A673 (cell line): ENCODE measurements around the gene CFAP221. TPM values are rescaled to one million over a fixed set of nuclear protein-coding genes. Genes with fewer than 3 reads are reported as not detected.

ENCODE experiments used
- BruUV-seq: library from RNA; stranded (reverse); fragments of 400-500 nt; replicated peaks from 2 replicates; lab custom pipeline; 2021; lab: Mats Ljungman, UMichigan
- CTCF ChIA-PET: fragments of 300-600 bp; sonication (Branson Sonifier 250); formaldehyde crosslinking; loops from one replicate; lab custom pipeline; 2022; ENCODE audit warnings: antibody characterized with exemption; lab: Charles Lee
- POLR2A ChIA-PET: fragments of 300-600 bp; sonication (Branson Sonifier 250); formaldehyde crosslinking; loops from one replicate; lab custom pipeline; 2022; ENCODE audit warnings: antibody characterized with exemption; ENCODE audit not compliant: low non-redundant PET; lab: Charles Lee
- DNase-seq: peaks from one replicate; pipeline ENCODE4 v3.0.0-alpha.2; 2015; ENCODE audit warnings: low spot score
- H3K27ac ChIP-seq: fragments of 200-600 bp; sonication (generic); 2 replicates; pipeline ENCODE4 v1.5.1; 2016; ENCODE audit warnings: mixed run types, low read depth, mild to moderate bottlenecking, mixed read lengths, antibody characterized with exemption, low read length; ENCODE audit not compliant: poor library complexity, severe bottlenecking
- H3K27me3 ChIP-seq: fragments of 200-600 bp; sonication (generic); replicated peaks from 2 replicates; pipeline ENCODE4 v1.6.1; 2017; ENCODE audit warnings: mixed run types, low read depth, mild to moderate bottlenecking, mixed read lengths, antibody characterized with exemption, low read length; ENCODE audit not compliant: insufficient read depth, poor library complexity
- H3K36me3 ChIP-seq: fragments of 200-600 bp; sonication (generic); 2 replicates; pipeline ENCODE4 v1.6.1; 2016; ENCODE audit warnings: mixed run types, mild to moderate bottlenecking, mixed read lengths, antibody characterized with exemption, low read length; ENCODE audit not compliant: insufficient read depth, poor library complexity, severe bottlenecking
- H3K4me1 ChIP-seq: fragments of 200-600 bp; sonication (generic); 2 replicates; pipeline ENCODE4 v1.6.1; 2017; ENCODE audit warnings: mixed run types, mild to moderate bottlenecking, mixed read lengths, antibody characterized with exemption, low read length; ENCODE audit not compliant: insufficient read depth, poor library complexity, severe bottlenecking
- H3K4me3 ChIP-seq: fragments of 200-600 bp; sonication (generic); 2 replicates; pipeline ENCODE4 v1.5.1; 2016; ENCODE audit warnings: low read depth, mixed run types, mild to moderate bottlenecking, mixed read lengths, low read length; ENCODE audit not compliant: poor library complexity, severe bottlenecking
- H3K9me3 ChIP-seq: fragments of 200-600 bp; sonication (generic); 2 replicates; pipeline ENCODE4 v1.6.1; 2016; ENCODE audit warnings: mixed run types, low read depth, mild to moderate bottlenecking, mixed read lengths, antibody characterized with exemption, low read length; ENCODE audit not compliant: poor library complexity, severe bottlenecking
- EZH2 ChIP-seq: fragments of 200-600 bp; sonication (generic); IDR thresholded peaks from 2 replicates; pipeline ENCODE4 v1.6.1; 2017; ENCODE audit warnings: borderline replicate concordance, low read depth, mild to moderate bottlenecking, mixed read lengths, antibody characterized with exemption, low read length; ENCODE audit not compliant: poor library complexity, severe bottlenecking
- intact Hi-C: fragments of 100-400 bp; cut with micrococcal nuclease; formaldehyde crosslinking; loops from one replicate; pipeline ENCODE4 v1.10.0; 2022; ENCODE audit not compliant: unreplicated experiment
- total RNA-seq: library from RNA; stranded (reverse); gene quantifications from 2 replicates; pipeline ENCODE4 v1.2.3, GENCODE V29; 2021
- TF ChIP-seq, protein P1 (sequence below): fragments of 300-800, 200-600 bp; sonication (generic); conservative IDR thresholded peaks from 2 replicates; pipeline ENCODE4 v1.5.1; 2017; ENCODE audit warnings: low read depth, mild to moderate bottlenecking, antibody characterized with exemption, low read length, moderate library complexity, mixed read lengths

Gene CFAP221
- total RNA-seq, 1 experiment from 2014 or later: 1.5 TPM

DNA sequence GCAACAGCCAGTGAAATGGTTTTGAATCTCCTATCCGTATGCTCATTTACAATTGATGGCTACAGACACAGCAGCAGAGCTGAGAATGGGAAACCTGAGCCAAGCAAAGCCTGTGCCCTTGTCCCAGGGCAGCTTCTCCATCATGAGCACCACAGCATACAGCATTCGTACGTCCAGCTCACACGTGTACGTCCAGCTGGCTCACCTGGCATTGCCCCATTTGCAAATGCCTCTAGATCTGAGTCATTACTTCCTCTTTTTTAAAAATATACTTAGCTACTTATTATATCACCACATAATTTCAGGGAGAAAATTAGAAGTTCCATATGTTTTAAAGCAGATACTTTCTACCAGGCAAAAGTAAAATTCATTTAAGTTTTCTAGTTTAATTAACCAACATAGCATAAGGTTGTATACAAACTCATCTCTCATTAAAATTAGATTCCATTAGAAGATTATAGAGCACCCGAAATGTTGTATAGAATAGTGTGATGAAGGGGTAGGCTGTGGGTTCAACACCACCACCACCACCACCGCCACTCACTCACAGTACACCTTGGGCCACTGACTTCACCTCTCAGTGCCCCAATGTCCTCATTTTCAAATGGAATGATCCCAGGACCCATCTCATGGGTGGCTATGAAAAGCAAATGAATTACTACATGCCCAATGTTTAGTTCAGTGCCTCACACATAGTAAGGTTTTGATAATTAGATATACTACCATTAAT lies 103.4 kb downstream of the CFAP221 start:
- H3K27ac ChIP-seq: no peak overlapping the region
- BruUV-seq: no TSS peak
- H3K27me3 ChIP-seq: no peaks in the 10 kb centered on the region
- intact Hi-C loops: loop anchor here (10.0 kb wide), 1 partner anchor 1037 kb away; no protein-coding TSS in a partner anchor
- H3K36me3 ChIP-seq: no peaks in the 10 kb centered on the region
- no peak overlapping the region for H3K4me3 ChIP-seq
- ChIA-PET POLR2A (no interaction called here), CTCF (interaction anchor here (0.6 to 0.7 kb wide), 2 partner anchors 47 to 471 kb away, joined by 3 to 4 read pairs; no protein-coding TSS in a partner anchor)
- no peaks in the 10 kb centered on the region for H3K4me1 ChIP-seq
- DNase-seq: no peak
- no peaks in the 10 kb centered on the region for H3K9me3 ChIP-seq
- TF ChIP-seq, protein P1, sequence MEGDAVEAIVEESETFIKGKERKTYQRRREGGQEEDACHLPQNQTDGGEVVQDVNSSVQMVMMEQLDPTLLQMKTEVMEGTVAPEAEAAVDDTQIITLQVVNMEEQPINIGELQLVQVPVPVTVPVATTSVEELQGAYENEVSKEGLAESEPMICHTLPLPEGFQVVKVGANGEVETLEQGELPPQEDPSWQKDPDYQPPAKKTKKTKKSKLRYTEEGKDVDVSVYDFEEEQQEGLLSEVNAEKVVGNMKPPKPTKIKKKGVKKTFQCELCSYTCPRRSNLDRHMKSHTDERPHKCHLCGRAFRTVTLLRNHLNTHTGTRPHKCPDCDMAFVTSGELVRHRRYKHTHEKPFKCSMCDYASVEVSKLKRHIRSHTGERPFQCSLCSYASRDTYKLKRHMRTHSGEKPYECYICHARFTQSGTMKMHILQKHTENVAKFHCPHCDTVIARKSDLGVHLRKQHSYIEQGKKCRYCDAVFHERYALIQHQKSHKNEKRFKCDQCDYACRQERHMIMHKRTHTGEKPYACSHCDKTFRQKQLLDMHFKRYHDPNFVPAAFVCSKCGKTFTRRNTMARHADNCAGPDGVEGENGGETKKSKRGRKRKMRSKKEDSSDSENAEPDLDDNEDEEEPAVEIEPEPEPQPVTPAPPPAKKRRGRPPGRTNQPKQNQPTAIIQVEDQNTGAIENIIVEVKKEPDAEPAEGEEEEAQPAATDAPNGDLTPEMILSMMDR: no peak
- TF ChIP-seq EZH2: no peak

DNA sequence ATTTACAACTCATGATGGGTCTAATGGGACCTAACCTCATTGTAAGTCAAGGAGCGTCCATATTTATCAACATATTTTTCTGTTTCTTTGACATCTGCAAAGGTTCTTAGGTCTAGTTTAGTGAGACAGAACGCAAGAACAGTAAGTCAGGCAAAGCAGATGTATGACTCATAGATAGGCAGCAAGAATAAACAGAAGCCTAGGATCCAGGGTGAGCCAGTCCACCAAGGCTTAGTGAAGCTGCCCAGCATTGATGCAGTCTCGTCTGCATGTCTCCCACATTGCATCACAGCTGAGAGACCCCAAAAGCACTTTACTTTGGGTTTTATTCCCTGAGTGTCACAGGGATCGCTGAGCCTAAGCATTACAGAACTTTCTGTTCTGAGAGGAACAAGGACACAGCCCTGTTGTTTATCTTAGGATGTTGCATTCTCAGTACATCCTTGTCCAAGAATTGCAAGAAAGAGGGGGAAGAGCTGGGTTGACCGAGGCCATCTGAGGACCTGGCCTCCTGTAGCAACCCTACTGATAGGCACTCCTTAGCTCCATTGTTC lies 105.2 kb downstream of the CFAP221 start:
- H3K27me3 ChIP-seq: no peaks in the 10 kb centered on the region
- no peak overlapping the region for H3K4me3 ChIP-seq
- ChIA-PET POLR2A (no interaction called here), CTCF (no interaction called here)
- no TSS peak for BruUV-seq
- no peaks in the 10 kb centered on the region for H3K36me3 ChIP-seq
- H3K4me1 ChIP-seq: no peaks in the 10 kb centered on the region
- TF ChIP-seq EZH2: no peak
- no peaks in the 10 kb centered on the region for H3K9me3 ChIP-seq
- no peak for DNase-seq
- no peak overlapping the region for H3K27ac ChIP-seq
- intact Hi-C loops: loop anchor here (10.0 kb wide), 1 partner anchor 1035 kb away; no protein-coding TSS in a partner anchor

DNA sequence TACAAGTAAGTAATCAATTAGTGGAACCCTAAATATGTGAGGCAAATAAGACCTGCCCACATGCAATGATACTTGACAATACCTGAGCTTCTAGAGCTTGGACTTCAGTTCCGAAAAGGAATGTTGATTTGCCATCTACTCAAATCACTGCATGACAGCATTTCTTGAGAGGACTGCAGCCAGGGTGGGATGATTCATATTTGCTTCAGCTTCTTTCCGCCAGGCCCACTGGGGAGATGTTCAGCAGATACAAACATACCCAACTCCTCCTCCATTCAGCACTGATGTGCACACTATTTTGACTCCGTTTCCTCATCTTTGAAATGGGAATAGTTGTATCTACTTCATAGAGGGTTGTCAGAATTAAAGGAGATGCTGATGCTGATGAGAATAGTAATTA lies 106.0 kb downstream of the CFAP221 start:
- Histone ChIP-seq H3K36me3 (no peaks in the 10 kb centered on the region), H3K4me1 (no peaks in the 10 kb centered on the region), H3K4me3 (no peak overlapping the region), H3K9me3 (no peaks in the 10 kb centered on the region), H3K27me3 (no peaks in the 10 kb centered on the region), H3K27ac (no peak overlapping the region)
- TF ChIP-seq EZH2: no peak
- TF ChIP-seq, protein P1: no peak
- BruUV-seq: no TSS peak
- CTCF ChIA-PET: no interaction called here
- POLR2A ChIA-PET: no interaction called here
- intact Hi-C loops: no loop called here
- no peak for DNase-seq
